NCI-H510A treated with DMSO at 0.1 percent for 48 hours (cell line): ENCODE data around the gene FAM20B.
"Not testable (repeated sequence)": the region's sequence is repeated elsewhere in the genome, so short reads cannot be mapped to it uniquely, and the experiment has no call there.

Source experiments
- DNase-seq: peaks from one replicate; lab custom pipeline; 2025; lab: John Stamatoyannopoulos, UW

The FAM20B gene

GRCh38 chr1:179023946-179024650, 1.6 kb upstream of the FAM20B start:
- no peak for DNase-seq

DNA sequence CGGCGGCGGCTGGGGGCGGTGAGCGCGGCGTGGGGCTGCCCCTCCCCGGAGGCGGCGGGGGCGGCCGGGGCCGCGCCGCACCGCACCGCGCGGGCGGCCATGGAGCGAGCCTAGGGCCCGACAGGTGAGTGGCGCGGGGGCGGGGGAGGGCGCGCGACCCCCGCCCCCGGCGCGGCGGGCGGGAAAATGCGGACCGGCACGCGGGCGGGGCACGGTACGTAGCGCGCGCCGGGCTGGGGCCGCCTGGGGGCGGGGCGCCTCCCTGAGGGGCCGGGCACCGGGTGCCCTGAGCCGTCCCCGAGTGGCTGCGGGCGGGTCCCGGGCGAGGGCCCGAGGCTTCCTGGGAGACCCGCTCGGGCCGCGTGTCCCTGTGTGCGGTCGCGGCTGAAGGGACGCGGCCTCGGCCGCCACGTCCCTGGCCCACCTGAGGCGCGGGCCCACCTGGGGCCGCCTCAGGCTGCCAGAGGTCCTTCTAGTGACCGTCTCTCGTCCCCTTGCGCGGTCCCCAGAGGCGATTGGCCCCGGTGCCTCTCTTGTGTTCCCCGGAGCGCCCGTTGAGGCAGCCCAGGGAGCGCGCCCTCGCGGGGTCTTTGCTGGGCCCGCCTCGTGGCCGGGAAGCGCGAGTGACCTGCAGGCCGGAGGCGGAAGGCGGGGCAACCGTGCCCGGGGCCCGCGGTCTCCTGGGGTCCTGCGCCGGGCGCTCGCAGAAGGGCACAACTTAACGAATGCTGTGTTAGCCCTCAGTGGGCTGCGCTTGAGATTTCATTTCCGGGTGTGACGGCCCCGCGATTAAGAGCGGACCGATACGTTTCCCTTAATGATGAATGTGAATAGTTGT, 500 bp downstream of the FAM20B start:
- peak; percentile 63 for DNase-seq

GRCh38 chr1:179026813-179027669, 1.3 kb downstream of the FAM20B start:
- DNase-seq: no peak

- DNase-seq: no peak
These were observed 3.6 kb downstream of the FAM20B start for GRCh38 chr1:179029321-179029759.

DNA sequence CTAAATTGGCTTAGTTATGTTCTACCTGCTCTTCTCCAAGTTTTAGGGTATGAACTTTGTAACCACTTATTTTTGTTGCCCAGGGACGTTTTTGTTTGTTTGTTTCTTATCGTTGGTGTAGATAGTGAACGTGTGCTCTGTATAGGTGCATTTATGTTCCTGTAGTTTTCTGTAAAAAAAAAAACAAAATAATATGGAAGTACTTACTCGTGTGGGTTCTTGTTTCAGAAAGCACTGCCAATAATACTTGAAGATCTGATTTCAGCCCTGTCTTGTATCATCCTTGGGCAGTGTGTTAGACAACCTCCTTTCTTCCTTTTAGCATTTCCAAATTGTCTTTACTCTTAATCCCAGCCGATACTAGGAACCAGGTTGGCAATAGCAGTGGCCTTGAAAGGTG, 4.4 kb downstream of the FAM20B start:
- DNase-seq: no peak

GRCh38 chr1:179030683-179031082, 5.0 kb downstream of the FAM20B start:
- no peak for DNase-seq

- no peak for DNase-seq
These were observed 5.6 kb downstream of the FAM20B start for GRCh38 chr1:179031284-179031683.

DNA sequence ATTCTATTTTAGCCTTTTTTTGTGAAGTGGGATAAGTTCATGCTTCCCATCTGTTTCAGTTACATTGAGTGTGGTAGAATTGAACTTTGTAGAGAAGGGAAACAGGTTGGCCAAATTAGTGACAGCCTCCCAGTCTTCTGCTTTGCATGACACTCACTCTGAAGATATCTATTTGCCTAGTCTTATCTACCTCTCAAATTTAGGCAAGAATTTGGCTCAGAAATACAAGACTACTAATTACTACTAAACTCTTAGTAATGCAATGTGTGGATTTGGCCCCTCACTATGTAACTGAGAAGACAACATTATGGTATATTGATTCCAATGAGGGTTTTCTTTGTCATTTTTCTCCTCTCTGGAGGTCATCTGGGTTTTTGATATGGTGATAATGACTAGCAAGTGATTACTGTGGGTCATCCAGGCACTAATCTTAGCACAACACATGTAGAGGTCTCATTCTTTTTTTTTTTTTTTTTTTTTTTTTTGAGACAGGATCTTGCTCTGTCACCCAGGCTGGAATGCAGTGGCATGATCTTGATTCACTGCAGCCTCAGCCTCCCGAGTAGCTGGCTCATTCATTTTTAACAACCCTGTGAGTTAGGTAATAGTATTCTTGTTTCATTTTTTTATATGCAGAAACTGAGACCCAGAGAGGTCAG, 6.3 kb downstream of the FAM20B start:
- no peak for DNase-seq

GRCh38 chr1:179034720-179035119, 9.0 kb downstream of the FAM20B start:
- DNase-seq: no peak

- no peak for DNase-seq
These were observed 11.3 kb downstream of the FAM20B start for GRCh38 chr1:179036844-179037465.

DNA sequence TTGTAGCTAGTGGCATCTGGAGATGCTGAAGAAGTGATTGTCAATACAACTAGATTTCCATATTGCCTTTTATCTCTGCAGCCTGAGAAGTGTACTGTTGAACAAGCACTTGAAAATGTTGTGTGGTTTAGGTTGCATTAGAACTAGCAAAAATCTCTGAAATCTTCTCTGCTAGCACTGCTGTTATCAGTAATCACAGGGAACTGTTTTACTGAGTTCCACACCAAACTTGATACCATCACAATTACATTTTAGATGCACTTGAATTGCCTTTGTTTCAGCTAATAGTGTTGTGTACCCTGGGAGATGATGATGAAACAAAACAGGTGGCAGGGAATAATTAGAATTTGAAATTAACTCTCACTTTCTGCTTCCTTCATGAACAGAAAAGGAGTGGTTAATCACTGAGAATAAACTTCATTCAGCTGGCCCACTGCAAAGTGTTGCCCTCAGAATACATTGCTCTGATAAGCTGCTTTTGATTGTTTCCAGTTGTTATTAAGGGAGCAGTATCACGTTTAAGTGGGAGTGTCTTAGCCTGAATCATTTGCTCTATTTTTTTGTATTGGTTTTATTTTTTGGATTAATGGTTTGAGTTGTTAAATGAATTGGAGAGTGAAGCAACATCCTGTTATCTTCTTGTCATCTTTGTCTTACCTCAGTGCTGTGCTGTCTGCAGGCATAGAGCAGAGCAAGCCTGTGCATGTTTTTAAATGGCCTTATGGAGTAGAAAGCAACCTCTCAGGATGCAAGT, 13.0 kb downstream of the FAM20B start:
- peak; percentile 28 for DNase-seq

DNA sequence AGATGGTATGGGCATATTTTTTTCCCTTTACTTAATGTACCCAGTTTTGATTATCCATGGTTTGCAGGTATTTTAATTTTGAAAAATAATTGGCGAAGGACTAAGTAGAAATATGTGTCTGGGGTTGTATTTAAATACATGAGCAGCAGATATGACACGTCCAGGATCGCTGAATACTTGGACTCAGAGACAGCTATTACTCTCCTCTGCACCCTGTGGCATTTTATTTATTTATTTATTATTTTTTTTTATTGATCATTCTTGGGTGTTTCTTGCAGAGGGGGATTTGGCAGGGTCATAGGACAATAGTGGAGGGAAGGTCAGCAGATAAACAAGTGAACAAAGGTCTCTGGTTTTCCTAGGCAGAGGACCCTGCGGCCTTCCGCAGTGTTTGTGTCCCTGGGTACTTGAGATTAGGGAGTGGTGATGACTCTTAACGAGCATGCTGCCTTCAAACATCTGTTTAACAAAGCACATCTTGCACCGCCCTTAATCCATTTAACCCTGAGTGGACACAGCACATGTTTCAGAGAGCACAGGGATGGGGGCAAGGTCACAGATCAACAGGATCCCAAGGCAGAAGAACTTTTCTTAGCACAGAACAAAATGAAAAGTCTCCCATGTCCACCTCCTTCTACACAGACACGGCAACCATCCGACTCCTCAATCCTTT, 13.9 kb downstream of the FAM20B start:
- not testable (repeated sequence) for DNase-seq

DNA sequence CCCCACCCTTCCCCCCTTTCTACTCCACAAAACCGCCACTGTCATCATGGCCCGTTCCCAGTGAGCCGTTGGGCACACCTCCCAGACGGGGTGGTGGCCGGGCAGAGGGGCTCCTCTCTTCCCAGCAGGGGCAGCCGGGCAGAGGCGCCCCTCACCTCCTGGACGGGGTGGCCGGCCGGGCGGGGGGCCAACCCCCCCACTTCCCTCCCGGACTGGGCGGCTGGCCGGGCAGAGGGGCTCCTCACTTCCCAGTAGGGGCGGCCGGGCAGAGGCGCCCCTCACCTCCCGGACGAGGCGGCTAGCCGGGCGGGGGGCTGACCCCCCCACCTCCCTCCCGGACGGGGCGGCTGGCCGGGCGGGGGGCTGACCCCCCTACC, 14.5 kb downstream of the FAM20B start:
- not testable (repeated sequence) for DNase-seq

DNA sequence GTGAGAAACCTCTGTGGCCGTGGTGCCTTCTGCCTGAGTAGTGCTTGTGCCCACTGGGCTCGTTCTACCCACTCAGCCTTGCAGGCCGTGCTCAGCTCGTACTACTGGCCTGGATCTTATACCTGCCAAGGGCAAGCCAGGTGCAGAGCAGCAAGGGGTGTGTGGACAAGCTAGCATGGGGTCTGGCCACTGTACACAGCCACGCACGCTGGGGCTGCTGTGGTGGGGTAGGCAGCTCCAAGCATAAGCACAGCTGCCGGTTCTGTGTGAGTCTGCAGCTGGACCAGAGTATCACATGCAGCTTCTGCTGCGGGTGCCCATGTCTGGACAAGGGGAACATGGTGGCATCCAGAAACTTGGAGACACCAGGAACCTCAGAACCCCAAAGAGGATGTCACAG, 16.4 kb downstream of the FAM20B start:
- no peak for DNase-seq

DNA sequence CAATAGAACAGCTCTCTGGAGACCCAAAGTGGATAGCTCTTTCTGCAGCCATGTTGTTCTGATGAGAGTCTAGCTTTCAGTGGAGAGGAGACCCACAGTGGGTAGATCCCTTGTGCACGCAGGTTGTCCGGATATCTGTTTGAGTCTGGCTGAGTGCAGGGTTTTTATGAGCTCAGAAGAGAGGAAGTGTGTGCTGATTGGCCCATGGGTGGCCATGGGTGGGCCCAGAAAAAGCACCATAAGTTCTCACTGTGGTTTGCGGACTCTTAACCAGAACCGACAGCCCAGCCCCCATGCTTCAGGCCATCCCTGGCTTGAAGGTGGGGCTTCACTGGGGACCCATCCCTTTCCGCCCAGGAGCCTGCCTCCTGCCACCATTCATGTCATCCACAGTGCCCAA, 17.0 kb downstream of the FAM20B start:
- DNase-seq: no peak

DNA sequence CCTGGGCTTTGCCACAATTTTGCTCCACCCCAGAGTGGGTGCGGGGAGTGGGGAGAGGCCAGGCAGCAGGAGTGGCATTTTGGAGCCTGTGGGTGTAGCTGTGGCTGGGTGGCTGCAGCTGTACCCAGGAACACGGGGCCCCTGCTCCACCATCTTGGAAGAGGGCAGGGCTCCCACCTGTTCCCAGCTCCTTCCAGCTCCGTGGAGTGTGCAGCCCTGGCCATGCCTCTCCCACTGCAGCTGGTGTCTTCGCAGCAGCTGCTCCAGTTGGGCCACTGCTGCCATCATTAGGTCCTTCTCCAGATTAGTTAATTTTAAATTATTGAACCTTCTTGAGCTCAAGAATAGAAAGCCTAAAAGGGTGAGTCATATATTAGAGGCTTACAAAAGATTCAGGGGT, 17.6 kb downstream of the FAM20B start:
- no peak for DNase-seq

- DNase-seq: no peak
These were observed 18.2 kb downstream of the FAM20B start for GRCh38 chr1:179043907-179044306.

DNA sequence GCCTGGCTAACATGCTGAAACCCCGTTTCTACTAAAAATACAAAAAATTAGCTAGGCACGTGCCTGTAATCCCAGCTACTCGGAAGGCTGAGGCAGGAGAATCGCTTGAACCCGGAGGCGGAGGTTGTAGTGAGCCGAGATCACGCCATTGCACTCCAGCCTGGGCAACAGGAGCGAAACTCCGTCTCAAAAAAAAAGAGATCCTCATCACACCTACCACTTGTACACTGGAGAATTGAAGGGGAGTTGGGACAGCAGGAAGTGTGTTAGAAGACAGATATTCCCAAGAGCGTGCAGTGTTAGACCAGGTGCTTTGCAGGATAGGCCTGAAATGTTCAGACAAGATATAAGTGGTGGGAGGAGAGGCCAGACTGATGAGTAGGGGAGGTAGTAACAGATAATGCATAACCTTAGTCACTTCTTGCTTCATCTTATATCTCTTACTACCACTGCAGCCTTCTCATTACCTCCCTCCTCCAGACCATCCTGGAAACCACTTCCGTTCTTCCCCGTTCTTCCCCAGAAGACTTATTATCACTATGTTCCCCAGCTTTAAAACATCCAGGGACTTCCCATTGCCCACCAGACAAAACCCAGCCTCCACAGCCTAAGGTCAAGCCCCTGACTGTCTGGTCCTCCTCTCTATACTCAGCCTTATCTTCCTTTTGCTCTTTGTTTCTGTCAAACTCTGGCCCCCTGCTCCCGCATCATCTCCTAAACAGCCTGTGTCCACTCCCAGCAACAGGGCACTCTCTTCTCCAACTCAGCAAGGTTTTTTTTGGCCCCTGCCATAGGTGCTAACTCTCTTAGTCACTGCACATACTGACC, 21.3 kb downstream of the FAM20B start:
- no peak for DNase-seq

GRCh38 chr1:179047636-179047997, 21.9 kb downstream of the FAM20B start:
- DNase-seq: no peak
